Neuronal stem cell (in vitro differentiated cells): Measurements from ENCODE around the gene GPATCH2.

Experiments used
- DNase-seq: peaks from one replicate; pipeline ENCODE4 v3.0.0-alpha.2; 2013; ENCODE audit warnings: low spot score
- H2AFZ ChIP-seq: one replicate; pipeline ENCODE4 v1.6.1; 2013; ENCODE audit warnings: mild to moderate bottlenecking, low read length, inconsistent platforms
- H2AK5ac ChIP-seq: 2 replicates; pipeline ENCODE4 v1.6.1; 2013; ENCODE audit warnings: low read depth, mild to moderate bottlenecking, inconsistent platforms, low read length, moderate library complexity, mixed read lengths
- H2BK120ac ChIP-seq: 2 replicates; pipeline ENCODE4 v1.6.1; 2013; ENCODE audit warnings: low read depth, mild to moderate bottlenecking, inconsistent platforms, low read length, moderate library complexity, mixed read lengths
- H2BK12ac ChIP-seq: one replicate; pipeline ENCODE4 v1.6.1; 2013; ENCODE audit warnings: low read length, inconsistent platforms
- H2BK15ac ChIP-seq: 2 replicates; pipeline ENCODE4 v1.6.1; 2013; ENCODE audit warnings: mild to moderate bottlenecking, low read length, inconsistent platforms, mixed read lengths
- H2BK5ac ChIP-seq: one replicate; pipeline ENCODE4 v1.6.1; 2013; ENCODE audit warnings: inconsistent platforms, mild to moderate bottlenecking, low read length, moderate library complexity
- H3K14ac ChIP-seq: one replicate; pipeline ENCODE4 v1.6.1; 2013; ENCODE audit warnings: low read length, inconsistent platforms
- H3K18ac ChIP-seq: 2 replicates; pipeline ENCODE4 v1.6.1; 2013; ENCODE audit warnings: low read length, inconsistent platforms
- H3K23ac ChIP-seq: 2 replicates; pipeline ENCODE4 v1.6.1; 2013; ENCODE audit warnings: low read depth, mild to moderate bottlenecking, mixed read lengths, low read length, inconsistent platforms; ENCODE audit not compliant: poor library complexity
- H3K27ac ChIP-seq: replicated peaks from 3 replicates; pipeline ENCODE4 v1.5.1; 2013; ENCODE audit warnings: low read length, inconsistent platforms
- H3K27me3 ChIP-seq, 3 experiments: 2 replicates each; pipeline ENCODE4 v1.6.1; 2013; ENCODE audit warnings: low read length in 3 of 3, mild to moderate bottlenecking in 2 of 3, inconsistent platforms in 1 of 3, low read depth in 1 of 3, mixed read lengths in 1 of 3, moderate library complexity in 1 of 3; ENCODE audit not compliant: control insufficient read depth in 3 of 3, insufficient read depth in 3 of 3
- H3K36me3 ChIP-seq, 2 donors: replicated peaks in 1 of 2; 2 replicates each; pipeline ENCODE4 v1.6.1; 2013; ENCODE audit warnings: low read length in 2 of 2; ENCODE audit not compliant: control insufficient read depth in 2 of 2, insufficient read depth in 2 of 2
- H3K4ac ChIP-seq: 2 replicates; pipeline ENCODE4 v1.6.1; 2013; ENCODE audit warnings: inconsistent platforms, mild to moderate bottlenecking, low read length, moderate library complexity
- H3K4me1 ChIP-seq, 2 donors: 1 replicate in 1 of 2; 2 replicates in 1 of 2; pipeline ENCODE4 v1.6.1; 2013; ENCODE audit warnings: low read length in 2 of 2, low read depth in 1 of 2; ENCODE audit not compliant: control insufficient read depth in 2 of 2, insufficient read depth in 1 of 2
- H3K4me2 ChIP-seq: one replicate; pipeline ENCODE4 v1.6.1; 2013; ENCODE audit warnings: mild to moderate bottlenecking, low read length, inconsistent platforms; ENCODE audit not compliant: insufficient read depth, poor library complexity, severe bottlenecking
- H3K4me3 ChIP-seq, 2 donors: 2 replicates each; pipeline ENCODE4 v1.5.1; 2013; ENCODE audit warnings: low read length in 2 of 2, mild to moderate bottlenecking in 2 of 2, inconsistent platforms in 1 of 2, moderate library complexity in 1 of 2
- H3K79me1 ChIP-seq: one replicate; pipeline ENCODE4 v1.6.1; 2013; ENCODE audit warnings: low read depth, mild to moderate bottlenecking, inconsistent platforms, low read length, moderate library complexity
- H3K9ac ChIP-seq: one replicate; pipeline ENCODE4 v1.6.1; 2013; ENCODE audit warnings: mild to moderate bottlenecking, low read depth, low read length, inconsistent platforms; ENCODE audit not compliant: poor library complexity
- H3K9me3 ChIP-seq, 2 donors: replicated peaks in 1 of 2; 2 replicates each; pipeline versions ENCODE3 to v1.6.1; 2013; ENCODE audit warnings: low read length in 2 of 2, mild to moderate bottlenecking in 2 of 2, inconsistent platforms in 1 of 2, low read depth in 1 of 2, mixed read lengths in 1 of 2, moderate library complexity in 1 of 2; ENCODE audit not compliant: control insufficient read depth in 2 of 2, insufficient read depth in 1 of 2
- H4K8ac ChIP-seq: one replicate; pipeline ENCODE4 v1.6.1; 2013; ENCODE audit warnings: low read depth, mild to moderate bottlenecking, inconsistent platforms, low read length, moderate library complexity
- H4K91ac ChIP-seq: one replicate; pipeline ENCODE4 v1.6.1; 2013; ENCODE audit warnings: low read length, low read depth, mild to moderate bottlenecking, inconsistent platforms; ENCODE audit not compliant: poor library complexity
- WGBS, 2 donors: extraction: QIAGEN DNeasy Blood & Tissue Kit; methylation state at CpG; one replicate each; pipeline ENCODE4 v1.1.7; 2013; ENCODE audit warnings: missing lambda C conversion rate in 2 of 2, mixed read lengths in 1 of 2; ENCODE audit not compliant: insufficient read length in 2 of 2, insufficient replicate concordance in 1 of 2; ENCODE audit errors: extremely low coverage in 2 of 2; 5-methylcytosine and 5-hydroxymethylcytosine counted together

The GPATCH2 gene

DNA sequence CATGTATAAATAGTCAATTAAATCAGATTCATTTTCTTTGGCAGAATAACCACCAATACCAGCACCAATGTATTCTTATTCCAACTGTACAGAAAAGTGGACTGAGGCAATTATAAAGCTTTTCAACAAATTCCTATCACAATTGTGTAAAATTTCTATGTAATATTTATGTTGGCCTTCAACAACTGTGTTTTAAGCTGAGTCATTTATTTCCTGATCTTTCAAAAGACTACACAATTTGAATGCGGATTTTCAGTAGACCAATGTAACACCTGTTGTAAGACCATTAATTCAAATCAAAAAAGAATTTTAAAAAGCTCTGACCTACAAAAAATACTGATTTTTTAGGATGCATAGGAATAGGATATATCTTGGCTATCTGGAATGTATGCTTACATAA, 25.5 kb downstream of the GPATCH2 start:
- Histone ChIP-seq H3K18ac (no peak overlapping the region), H2BK5ac (no peak overlapping the region), H3K27me3 (no peaks in the 10 kb centered on the region), H3K4me1 (no peaks in the 10 kb centered on the region), H2AK5ac (no peak overlapping the region), H3K4me2 (no peak overlapping the region), H2BK15ac (no peak overlapping the region), H2BK120ac (no peak overlapping the region), H3K36me3 (peaks cover 0 to 49% of the 10 kb centered on the region in 2 donors), H3K9me3 (no peaks in the 10 kb centered on the region), H4K91ac (no peak overlapping the region), H3K27ac (no peak overlapping the region), H2BK12ac (no peak overlapping the region), H3K79me1 (no peaks in the 10 kb centered on the region), H3K4me3 (no peak overlapping the region), H3K9ac (no peak overlapping the region), H3K14ac (no peak overlapping the region), H4K8ac (no peak overlapping the region), H3K4ac (no peak overlapping the region), H3K23ac (no peak overlapping the region), H2AFZ (no peak overlapping the region)
- WGBS, 2 donors = no CpG with 5 or more reads among the region's 1 CpG
- DNase-seq = no peak

DNA sequence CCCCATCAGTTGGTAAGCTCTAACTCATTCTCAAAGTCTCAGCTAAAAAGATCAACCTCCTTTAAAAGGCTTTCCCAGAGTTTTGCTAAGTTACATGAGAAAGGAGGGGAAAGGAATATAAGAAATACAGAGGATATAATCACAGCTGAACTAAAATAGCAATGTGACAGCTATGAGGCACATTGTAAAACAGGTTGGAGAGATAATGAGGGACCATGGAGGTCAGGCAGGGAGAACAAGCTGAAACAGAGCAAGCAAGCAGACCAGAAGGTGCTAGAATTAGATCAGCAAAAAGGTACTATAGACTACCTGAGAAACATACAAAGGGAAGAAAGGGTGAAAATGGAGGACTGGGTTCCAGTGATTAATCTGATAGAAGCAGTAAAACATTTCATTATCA, 28.5 kb downstream of the GPATCH2 start:
- no peak overlapping the region for H3K14ac ChIP-seq
- H2BK15ac ChIP-seq = no peak overlapping the region
- no peak overlapping the region for H2BK5ac ChIP-seq
- DNase-seq = no peak
- no peak overlapping the region for H3K4me2 ChIP-seq
- H2AK5ac ChIP-seq = no peak overlapping the region
- H4K91ac ChIP-seq = no peak overlapping the region
- no peak overlapping the region for H3K4me3 ChIP-seq
- no peak overlapping the region for H2AFZ ChIP-seq
- no peak overlapping the region for H3K4ac ChIP-seq
- H4K8ac ChIP-seq = no peak overlapping the region
- no peaks in the 10 kb centered on the region for H3K27me3 ChIP-seq
- H3K18ac ChIP-seq = no peak overlapping the region
- no peak overlapping the region for H2BK12ac ChIP-seq
- H3K9ac ChIP-seq = no peak overlapping the region
- no peak overlapping the region for H3K23ac ChIP-seq
- H3K27ac ChIP-seq = no peak overlapping the region
- no peaks in the 10 kb centered on the region for H3K4me1 ChIP-seq
- H2BK120ac ChIP-seq = no peak overlapping the region
- no peaks in the 10 kb centered on the region for H3K9me3 ChIP-seq
- peaks cover 0 to 36% of the 10 kb centered on the region in 2 donors for H3K36me3 ChIP-seq
- H3K79me1 ChIP-seq = no peaks in the 10 kb centered on the region

DNA sequence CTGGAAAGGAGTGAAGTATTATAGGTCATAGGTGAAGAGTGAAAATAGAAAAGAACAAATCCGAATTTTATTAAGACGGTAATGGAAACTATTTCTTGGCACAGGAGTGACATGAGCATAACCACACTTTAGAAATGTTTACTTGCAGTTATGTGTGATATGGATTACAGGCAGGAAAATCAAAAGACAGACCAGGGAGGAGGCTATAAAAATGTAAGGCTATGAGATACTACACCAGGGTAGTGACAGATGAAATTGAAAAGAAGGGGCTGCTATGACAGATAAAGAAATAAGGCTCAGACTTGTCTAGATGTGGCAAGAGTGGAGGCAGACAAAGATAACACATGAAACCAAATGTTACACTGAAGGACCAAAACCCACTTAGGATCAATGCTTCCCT, 31.7 kb downstream of the GPATCH2 start:
- no peaks in the 10 kb centered on the region for H3K27me3 ChIP-seq
- H3K9ac ChIP-seq = no peak overlapping the region
- H3K27ac ChIP-seq = no peak overlapping the region
- H4K91ac ChIP-seq = no peak overlapping the region
- no peak overlapping the region for H3K14ac ChIP-seq
- H3K4me2 ChIP-seq = no peak overlapping the region
- H3K36me3 ChIP-seq = peaks cover 0 to 19% of the 10 kb centered on the region in 2 donors
- no peak overlapping the region for H3K23ac ChIP-seq
- H2AK5ac ChIP-seq = no peak overlapping the region
- no peak overlapping the region for H2BK5ac ChIP-seq
- no peaks in the 10 kb centered on the region for H3K79me1 ChIP-seq
- no peak overlapping the region for H2BK15ac ChIP-seq
- no peak overlapping the region for H3K4ac ChIP-seq
- H4K8ac ChIP-seq = no peak overlapping the region
- H3K4me3 ChIP-seq = no peak overlapping the region
- no peaks in the 10 kb centered on the region for H3K4me1 ChIP-seq
- H2BK12ac ChIP-seq = no peak overlapping the region
- no peak overlapping the region for H2AFZ ChIP-seq
- no CpG with 5 or more reads among the region's 2 CpGs for WGBS, 2 donors
- H2BK120ac ChIP-seq = no peak overlapping the region
- H3K9me3 ChIP-seq = no peaks in the 10 kb centered on the region
- H3K18ac ChIP-seq = no peak overlapping the region
- DNase-seq = no peak

DNA sequence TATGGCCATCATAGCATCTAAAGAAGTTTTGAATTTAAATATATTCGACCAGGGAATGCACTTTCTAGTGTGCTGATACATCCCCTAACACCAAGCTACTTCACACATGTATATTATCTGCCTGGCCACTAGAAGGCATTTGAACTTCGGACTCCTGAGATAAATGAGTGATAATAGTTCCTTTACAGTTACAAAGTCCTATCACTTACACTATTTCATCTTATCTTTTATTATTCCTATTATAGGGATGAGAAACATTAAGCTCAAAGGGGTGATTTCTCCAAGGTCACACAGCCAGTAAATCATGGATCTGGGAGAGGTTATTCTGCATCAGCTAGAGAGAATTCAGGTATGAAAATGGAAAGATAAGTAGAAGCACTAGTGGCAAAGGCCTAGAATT, 40.3 kb downstream of the GPATCH2 start:
- Histone ChIP-seq H3K4me3 (no peak overlapping the region), H4K8ac (no peak overlapping the region), H2BK120ac (no peak overlapping the region), H2BK12ac (no peak overlapping the region), H3K79me1 (no peaks in the 10 kb centered on the region), H3K36me3 (peaks cover 0 to 17% of the 10 kb centered on the region in 2 donors), H2AFZ (no peak overlapping the region), H3K9me3 (no peaks in the 10 kb centered on the region), H3K9ac (no peak overlapping the region), H3K18ac (no peak overlapping the region), H4K91ac (no peak overlapping the region), H3K4ac (no peak overlapping the region), H3K27me3 (no peaks in the 10 kb centered on the region), H2AK5ac (no peak overlapping the region), H3K14ac (no peak overlapping the region), H3K4me1 (no peaks in the 10 kb centered on the region), H2BK15ac (no peak overlapping the region), H3K23ac (no peak overlapping the region), H2BK5ac (no peak overlapping the region), H3K27ac (no peak overlapping the region), H3K4me2 (no peak overlapping the region)
- no peak for DNase-seq
- no CpG with 5 or more reads among the region's 2 CpGs for WGBS, 2 donors
